ENCODE results near the gene UQCRQ. TPM values are rescaled to one million over a fixed set of nuclear protein-coding genes. Genes with fewer than 3 reads are reported as not detected.

The UQCRQ gene
- polyA plus RNA-seq, 2 of the 4 experiments (the other 2 are of a cell fraction), result 441 to 500 TPM

- no peak for FAIRE-seq
These were observed 43.6 kb upstream of the UQCRQ start for GRCh38 chr5:132822650-132823480.

GRCh38 chr5:132823481-132824050, 42.9 kb upstream of the UQCRQ start:
- no peak overlapping the region for H3K27ac ChIP-seq
- 74% methylated on average over 5 of the region's 7 CpGs for WGBS (ENCODE audit: missing lambda C conversion rate)
- POLR2A ChIA-PET, result no interaction called here
- TF ChIP-seq REST (IDR thresholded peaks at IDR 0.05) (no peak), HMGXB4 (CRISPR knock-in tag; IDR thresholded peaks at IDR 0.05; ENCODE audit: borderline replicate concordance) (no peak), CBX2 (IDR thresholded peaks at IDR 0.05; ENCODE audit: borderline replicate concordance, low read depth) (no peak), TFCP2L1 (CRISPR knock-in tag; IDR thresholded peaks at IDR 0.05) (no peak), HOXA7 (CRISPR knock-in tag; IDR thresholded peaks at IDR 0.05) (no peak), MYC (IDR thresholded peaks at IDR 0.05; ENCODE audit: borderline replicate concordance, low read length) (no peak), TP53 (CRISPR knock-in tag; IDR thresholded peaks at IDR 0.05) (no peak), ZSCAN20 (CRISPR knock-in tag; IDR thresholded peaks at IDR 0.05) (no peak), BHLHE40 (IDR thresholded peaks at IDR 0.05; ENCODE audit: low read depth, low read length) (no peak)

More at GRCh38 chr5:132822650-132823480, 43.6 kb upstream of the UQCRQ start:
- no peak overlapping the region for H3K27ac ChIP-seq
- POLR2A ChIA-PET, result no interaction called here
- ATAC-seq, result no peak
- 0 out of 3 replicates have a peak, but pooled peaks cover 3% of the 10 kb centered on the region for H3K4me1 ChIP-seq
- H3K4me2 ChIP-seq, result no peak overlapping the region
- TF ChIP-seq POLR2A (IDR thresholded peaks at IDR 0.05; ENCODE audit: low read length), result no peak
- TF ChIP-seq JUNB (IDR thresholded peaks at IDR 0.05), result no peak
- TF ChIP-seq ZFP36 (IDR thresholded peaks at IDR 0.05; ENCODE audit: borderline replicate concordance, partially characterized antibody), result no peak
- no peak for TF ChIP-seq BCL3 (IDR thresholded peaks at IDR 0.05)
- no peak for TF ChIP-seq HDAC2 (IDR thresholded peaks at IDR 0.05)
- no peak for TF ChIP-seq ELK1 (IDR thresholded peaks at IDR 0.05; ENCODE audit: low read depth, low read length)
- TF ChIP-seq TP53 (CRISPR knock-in tag; IDR thresholded peaks at IDR 0.05), result no peak
- TF ChIP-seq REST (IDR thresholded peaks at IDR 0.05), result no peak
- H3K4me3 ChIP-seq, result no peak overlapping the region
- 90% methylated on average over 40 of the region's 68 CpGs for WGBS (ENCODE audit: missing lambda C conversion rate)
- no peak for DNase-seq (ENCODE audit: low read depth in 1 of 2, low spot score in 1 of 2)
- CTCF ChIA-PET, result interaction anchor here (0.9 to 7.8 kb wide), 8 partner anchors 9 to 411 kb away, joined by 3 to 87 read pairs (median 8); partner anchors contain the start of genes CCNI2, GDF9, SOWAHA and UQCRQ
- no peaks in the 10 kb centered on the region for H3K9me3 ChIP-seq

More at GRCh38 chr5:132823481-132824050, 42.9 kb upstream of the UQCRQ start:
- no peaks in the 10 kb centered on the region for H3K9me3 ChIP-seq
- no peak for DNase-seq (ENCODE audit: low read depth in 1 of 2, low spot score in 1 of 2)
- CTCF ChIA-PET, result interaction anchor here (0.8 to 7.8 kb wide), 11 partner anchors 8 to 437 kb away, joined by 3 to 87 read pairs (median 6); partner anchors contain the start of genes CCNI2, GDF9 and UQCRQ
- no peak for FAIRE-seq
- ATAC-seq, result no peak
- no peak overlapping the region for H3K4me2 ChIP-seq
- 0 out of 3 replicates have a peak, but pooled peaks cover 3% of the 10 kb centered on the region for H3K4me1 ChIP-seq
- no peak overlapping the region for H3K4me3 ChIP-seq

Data from A549 (cell line).